OCI-LY7 (cell line): Measurements from ENCODE around the gene KRTAP5-4.

Source experiments
- CTCF ChIP-seq: fragments of 200-600 bp; sonication (generic); conservative IDR thresholded peaks from 2 replicates; pipeline ENCODE4 v1.5.1; 2014; ENCODE audit warnings: mild to moderate bottlenecking, antibody characterized with exemption, low read length, moderate library complexity, mixed read lengths
- EZH2phosphoT487 ChIP-seq: fragments of 200-600 bp; sonication (generic); IDR thresholded peaks from 2 replicates; pipeline ENCODE4 v1.6.1; 2018; ENCODE audit warnings: low read depth, borderline replicate concordance, mild to moderate bottlenecking, mixed run types, antibody characterized with exemption, low read length, moderate library complexity, mixed read lengths

DNA sequence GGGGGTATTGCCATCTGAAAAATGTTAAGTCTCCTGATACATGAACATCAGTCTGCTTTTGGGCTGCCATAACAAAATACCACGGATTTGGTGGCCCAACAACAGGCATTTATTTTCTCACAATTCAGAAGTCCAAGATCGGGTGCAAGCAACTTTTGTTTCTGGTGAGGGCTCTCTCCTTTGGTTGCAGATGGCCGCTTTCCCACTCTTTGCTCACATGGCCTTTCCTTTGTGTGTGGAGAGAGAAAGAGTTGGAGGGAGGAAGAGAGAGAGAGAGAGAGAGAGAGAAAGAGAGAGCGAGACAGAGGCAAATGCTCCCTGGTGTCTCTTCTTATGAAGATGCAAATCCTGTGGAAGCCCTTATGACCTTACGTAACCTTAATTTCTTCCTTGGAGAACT, 21.3 kb downstream of the KRTAP5-4 start:
- no peak for TF ChIP-seq CTCF
- TF ChIP-seq EZH2phosphoT487 = no peak
